GM03348 (cell line): ENCODE measurements around the gene A2M.
"Not testable (repeated sequence)": the region's sequence is repeated elsewhere in the genome, so short reads cannot be mapped to it uniquely, and the experiment has no call there.

Source experiments
- DNase-seq: peaks from one replicate; pipeline ENCODE4 v3.0.0; 2012; ENCODE audit warnings: low spot score

Gene A2M

DNA sequence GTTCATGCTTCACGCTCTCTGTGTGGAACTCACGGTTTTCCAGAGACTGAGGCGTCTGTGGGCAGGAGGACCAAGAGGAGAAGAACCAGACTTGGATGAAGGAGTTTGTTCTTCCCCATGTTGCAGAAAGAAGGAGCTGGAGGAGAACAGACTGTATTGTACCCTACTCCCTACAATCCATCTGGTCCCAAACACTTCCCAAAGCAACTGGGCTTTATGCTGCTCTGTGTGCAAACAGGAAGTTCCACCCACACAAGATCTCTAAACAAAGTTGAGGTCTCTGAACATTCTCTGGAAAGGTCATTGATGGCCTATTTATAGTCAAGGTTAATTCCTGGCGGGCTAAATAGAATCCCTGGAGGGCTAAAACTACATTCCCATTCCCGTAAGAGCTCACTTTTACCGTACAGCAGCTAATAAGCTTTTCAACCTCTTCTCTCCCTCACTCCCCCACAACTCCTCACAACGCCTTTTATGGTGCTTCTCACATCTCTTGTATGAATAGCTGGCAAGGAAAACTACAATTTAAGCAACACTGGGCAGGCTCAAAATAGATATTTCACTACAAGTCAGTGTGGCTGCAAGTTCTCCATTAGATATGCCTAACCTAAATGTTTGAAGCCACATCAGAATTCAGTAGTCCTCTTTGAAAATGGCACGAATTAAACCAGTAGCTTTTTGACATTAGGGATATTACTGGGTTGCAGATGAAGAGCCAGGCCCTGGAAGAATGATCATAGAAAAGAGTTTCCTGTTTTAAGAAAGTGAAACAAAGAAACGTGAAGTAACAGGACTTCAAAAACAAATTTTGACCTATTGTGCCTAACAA, at the start of gene A2M:
Gene A2M (minus strand): TSS at position 189 of the 829 bp plus-strand sequence. CDS start 70 bp downstream, at position 119.
- DNase-seq: no peak

DNA sequence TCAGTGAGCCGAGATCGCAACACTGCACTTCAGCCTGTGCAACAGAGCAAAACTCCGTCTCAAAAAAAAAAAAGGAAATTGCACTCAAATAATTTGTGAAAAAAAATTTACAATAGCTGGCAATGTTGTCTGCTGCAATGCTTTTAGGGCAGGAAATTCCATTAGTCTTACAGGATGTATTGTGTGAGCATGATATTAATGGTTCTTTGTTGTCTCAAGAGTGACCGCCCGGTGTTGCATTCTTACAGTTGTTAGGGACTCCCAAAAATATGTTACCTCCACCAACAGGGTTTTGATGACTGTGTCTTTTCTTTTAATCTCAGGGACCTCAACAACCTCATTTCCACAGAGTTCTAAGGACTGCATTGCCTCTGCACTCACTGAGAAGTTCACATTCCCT, 47.7 kb upstream of the A2M start:
- no peak for DNase-seq

DNA sequence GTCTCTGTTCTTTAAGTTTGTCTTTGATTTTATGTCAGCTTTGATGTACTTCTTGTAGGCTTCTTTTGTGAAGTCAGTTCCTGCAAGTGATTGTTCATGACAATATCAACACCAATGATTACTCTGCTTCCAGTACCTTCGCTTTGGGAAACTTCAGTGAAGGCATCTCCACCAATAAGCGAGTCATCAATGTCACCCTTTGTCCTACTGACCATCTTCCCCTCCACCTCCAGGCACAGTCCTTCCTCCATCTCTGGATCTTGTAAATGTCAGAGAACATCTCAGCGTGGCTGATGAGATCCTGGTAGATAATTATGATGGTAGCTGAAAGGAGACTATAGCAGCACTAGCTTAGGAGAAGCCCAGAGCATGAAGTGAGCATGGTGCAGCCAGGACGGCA, 40.4 kb upstream of the A2M start:
- no peak for DNase-seq

DNA sequence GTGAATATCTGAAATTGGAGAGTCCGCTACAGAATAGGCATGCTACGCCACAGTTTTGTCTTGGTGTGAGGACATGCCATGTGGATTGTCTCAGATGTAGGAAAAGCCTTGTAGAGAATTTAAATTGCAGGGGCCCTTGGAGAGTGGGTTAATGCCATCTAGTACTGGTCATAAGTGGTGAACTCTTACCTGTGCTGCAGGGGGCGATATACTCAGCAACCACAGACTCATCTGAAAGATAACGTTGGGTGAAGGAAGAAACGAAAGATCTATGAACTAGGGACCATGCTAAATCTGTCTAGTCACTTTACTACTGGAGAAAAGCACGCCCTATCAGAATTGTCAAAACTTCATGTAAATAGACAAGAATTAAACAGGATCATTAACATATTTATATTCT, 33.7 kb upstream of the A2M start:
- no peak for DNase-seq

DNA sequence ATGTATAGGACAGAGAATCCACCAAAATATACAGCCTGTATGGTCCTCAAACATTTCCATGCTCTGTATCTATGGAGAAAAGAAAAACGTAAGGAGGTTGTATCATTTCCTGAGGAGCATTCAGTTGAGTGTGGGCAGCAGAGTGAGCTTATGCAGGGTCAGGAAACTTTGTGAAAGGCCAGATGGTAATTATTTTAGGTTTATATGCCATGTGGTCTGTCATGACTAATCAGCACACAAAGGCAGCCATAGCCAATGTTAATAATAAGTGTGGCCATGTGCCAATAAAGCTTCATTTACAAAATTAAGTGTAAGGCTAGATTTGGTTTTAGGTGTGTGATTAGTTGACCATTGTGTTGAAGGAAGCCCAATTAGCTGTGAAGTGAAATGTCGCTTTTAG, 33.2 kb upstream of the A2M start:
- no peak for DNase-seq

DNA sequence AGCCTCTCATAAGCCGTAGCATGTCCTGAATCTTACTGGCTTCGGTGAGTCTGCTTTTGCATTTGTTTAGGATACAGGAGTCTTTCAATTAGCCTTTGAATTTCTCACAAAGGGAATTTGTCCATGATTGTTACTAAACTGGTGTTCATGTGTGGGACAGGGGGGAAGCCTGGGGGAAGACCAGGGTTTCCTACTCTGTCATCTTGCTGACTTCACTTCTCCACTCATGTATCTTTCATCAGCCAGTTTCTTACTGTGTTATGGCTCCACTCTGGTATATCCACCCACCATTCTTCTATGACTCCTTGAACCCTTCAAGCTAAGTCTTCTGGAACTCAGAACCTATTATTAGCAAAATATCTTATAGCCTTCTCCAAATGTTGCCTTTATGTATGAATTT, 31.7 kb upstream of the A2M start:
- no peak for DNase-seq

DNA sequence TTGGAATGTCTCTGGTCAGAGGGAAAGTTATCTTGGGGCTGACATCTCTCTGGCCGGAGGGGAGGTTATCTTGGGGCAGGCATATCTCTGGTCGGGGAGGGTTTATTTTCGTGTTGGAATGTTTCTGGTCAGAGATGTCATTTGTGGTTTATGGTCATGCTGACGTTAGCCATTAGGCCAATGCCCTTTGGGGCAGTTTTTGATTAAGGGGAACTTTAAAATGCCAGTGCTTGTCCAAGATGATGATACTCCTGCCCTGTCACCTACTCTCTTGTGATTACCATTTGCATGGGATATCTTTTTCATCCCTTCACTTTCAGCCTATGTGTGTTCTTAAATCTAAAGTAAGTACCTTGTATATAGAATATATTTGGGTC, 29.0 kb upstream of the A2M start:
- no peak for DNase-seq

DNA sequence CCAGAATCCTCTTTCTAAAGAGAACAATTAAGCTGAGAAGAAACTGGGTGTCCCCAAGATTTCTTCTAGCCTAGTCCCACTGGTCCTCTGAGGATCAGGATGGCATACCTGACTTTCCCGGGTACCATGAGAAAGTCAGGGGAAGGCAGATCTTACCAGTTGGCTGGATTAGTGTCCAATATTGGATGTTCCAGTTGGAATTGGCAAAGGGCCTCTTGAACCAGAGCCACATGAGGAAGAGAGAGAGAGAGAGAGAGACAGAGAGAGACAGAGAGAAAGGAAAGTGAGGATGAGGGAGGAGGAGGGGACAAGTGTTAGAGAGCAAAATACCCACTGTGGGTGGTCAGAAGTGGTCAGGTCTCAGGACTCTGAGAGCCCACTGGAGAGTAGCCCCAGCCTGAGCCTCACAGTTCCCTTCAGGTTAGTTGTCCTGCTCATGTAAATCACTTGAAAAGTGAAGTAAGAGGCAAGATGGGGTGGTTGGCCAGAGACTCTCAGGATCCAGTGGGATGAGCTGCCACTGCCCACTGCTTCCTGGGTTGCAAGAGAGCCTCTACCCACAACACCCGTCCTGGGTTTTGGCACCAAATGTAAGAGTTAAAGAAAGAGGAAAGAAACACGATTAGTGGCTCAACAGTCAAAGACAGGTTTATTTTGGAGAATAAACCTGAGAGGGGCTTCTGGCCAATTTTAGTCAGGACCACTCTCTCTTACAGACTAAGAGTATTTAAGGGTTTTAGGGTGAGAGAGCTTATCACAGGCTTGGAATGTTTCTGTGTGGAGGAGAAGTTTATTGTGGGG, 28.4 kb upstream of the A2M start:
- no peak for DNase-seq

DNA sequence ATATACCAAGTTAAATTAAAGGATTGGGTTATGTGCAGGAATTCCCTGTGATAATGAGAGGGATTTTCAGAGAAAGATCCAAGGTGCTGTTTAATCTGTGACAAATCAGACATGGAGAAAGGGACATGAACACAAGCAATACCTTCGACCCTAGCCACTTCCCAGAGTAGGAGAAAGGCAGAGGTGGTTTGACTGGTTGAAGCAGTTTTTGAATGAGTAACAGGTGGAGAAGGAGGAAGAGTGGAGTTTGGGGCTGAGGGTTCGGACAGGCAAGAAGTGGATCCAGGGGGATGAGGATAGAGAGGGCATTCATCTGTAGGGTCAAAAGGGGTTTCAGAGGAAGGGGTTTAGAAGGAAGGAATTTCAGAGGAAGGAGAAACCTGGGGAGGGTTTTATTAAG, 27.4 kb upstream of the A2M start:
- no peak for DNase-seq

DNA sequence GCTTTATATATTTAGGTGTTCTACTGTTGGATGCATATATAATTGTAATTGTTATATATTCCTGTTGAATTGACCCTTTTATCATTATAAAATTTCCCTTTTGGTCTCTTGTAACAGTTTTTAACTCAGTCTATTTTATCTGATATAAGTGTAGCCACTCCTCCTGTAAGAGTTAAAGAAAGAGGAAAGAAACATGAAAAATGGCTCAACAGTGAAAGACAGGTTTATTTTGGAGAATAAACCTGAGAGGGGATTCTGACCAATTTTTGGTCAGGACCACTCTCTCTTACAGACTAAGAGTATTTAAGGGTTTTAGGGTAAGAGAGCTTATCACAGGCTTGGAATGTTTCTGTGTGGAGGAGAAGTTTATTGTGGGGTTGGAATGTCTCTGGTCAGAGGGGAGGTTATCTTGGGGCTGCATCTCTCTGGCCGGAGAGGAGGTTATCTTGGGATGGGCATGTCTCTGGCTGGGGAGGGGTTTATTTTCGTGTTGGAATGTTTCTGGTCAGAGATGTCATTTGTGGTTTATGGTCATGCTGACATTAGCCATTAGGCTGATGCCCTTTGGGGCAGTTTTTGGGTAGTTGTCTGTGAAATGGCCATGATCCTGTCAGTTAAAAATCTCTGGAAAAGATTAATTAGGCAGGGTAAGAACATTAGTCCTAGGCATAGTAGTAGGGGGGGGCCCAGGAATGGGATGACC, 24.0 kb upstream of the A2M start:
- DNase-seq: not testable (repeated sequence)

DNA sequence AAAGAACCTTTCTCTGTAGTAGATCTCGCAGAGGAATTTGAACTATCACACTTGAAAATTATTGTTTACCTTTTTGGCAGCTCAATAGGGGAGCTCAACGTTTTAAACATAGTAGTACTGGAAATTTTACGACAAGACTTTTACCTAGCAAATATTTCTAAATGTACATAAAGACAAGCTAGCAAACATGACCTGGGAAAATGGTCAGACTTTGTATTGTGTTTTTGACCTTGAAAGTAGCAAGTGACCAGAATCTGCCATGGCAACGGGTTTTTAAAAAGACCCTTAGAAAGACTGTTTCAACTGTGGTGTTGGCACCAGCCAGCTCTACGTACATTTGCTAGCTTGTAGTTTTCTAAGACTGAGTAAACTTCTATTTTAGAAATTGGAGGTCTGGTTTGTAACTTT, 20.2 kb upstream of the A2M start:
- no peak for DNase-seq

DNA sequence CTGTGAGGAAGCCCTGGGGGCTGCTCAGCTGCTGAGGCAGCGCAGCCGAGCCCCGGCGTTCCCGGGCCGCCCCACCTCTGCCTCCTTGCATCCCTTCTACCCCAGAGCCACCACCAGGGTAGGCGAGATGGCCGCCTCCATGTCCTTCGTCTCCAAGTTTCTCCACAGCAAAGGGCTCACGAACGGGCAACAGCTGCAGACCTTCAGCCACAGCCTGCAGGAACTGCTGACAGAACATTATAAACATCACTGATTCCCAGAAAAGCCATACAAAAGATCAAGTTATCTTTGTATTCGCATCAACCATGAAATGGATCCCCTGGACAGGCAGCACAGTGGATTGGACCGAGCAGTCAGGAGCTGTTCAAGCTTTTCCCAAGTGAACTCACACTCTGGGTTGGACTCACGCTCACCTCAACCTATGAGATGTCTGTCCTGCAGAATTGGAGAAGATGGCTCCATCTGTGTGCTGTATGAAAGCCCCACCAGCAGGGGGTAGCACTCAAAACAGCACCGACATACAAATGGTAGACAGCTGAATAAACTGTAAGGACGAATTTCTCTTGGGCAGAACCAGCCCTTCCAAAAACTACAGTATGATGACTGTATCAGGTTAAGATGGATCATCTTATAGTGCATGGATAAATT, 19.4 kb upstream of the A2M start:
- no peak for DNase-seq

DNA sequence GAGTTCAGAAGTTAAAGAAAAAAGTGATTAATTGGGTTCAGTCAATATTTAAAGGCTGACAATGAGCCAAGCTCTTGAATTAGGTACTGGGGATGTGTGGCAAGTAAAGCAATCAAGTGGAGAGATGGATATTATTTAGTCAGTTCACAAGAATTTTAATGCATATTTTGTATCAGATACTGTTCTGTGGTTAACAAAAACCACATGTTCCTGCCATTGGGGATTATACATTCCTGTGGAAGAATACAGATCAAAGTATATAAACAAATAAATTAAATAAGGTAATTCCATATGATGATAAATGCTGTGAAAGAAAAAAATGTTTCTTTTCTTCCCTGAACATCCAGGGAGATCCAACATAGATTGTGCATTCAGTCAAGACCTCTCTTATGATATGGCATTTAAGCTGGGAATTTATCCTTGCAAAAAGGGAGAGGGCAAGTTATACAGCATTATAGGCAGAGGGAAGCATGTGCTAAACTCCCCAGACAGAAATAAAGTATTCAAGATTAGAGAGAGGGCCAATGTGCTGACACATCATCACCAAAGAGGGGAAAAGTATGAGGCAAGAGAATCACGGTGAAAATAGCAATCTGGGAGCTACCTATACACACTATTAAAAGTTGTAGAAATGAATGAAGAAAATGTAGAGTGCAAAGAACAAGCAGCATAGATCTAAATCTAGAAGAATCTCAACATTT, 17.6 kb upstream of the A2M start:
- DNase-seq: no peak

DNA sequence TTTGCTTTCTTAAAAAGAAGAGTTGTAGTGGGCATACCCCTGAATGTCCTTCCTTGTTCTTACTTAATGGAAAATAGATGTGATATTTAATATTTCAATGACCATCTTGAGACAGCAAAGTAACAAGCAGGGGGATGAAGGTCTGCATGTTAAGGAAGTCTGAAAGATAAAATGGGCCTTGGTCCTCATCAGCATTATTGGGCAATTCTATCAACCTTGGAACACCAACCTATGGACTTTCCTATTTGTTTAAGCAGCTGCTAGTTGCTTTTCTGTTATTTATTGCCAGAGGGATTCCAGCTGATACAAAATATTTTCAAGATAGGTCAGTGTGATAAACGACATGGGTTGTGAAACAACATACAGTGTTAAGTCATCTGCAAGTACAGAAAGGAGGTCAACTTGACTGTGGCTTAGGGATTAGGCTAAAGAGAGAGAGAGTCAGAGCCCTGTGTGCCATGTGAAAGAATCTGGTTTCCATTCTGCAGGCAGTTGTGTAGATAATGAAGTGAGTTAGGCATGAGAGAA, 16.4 kb upstream of the A2M start:
- DNase-seq: no peak

DNA sequence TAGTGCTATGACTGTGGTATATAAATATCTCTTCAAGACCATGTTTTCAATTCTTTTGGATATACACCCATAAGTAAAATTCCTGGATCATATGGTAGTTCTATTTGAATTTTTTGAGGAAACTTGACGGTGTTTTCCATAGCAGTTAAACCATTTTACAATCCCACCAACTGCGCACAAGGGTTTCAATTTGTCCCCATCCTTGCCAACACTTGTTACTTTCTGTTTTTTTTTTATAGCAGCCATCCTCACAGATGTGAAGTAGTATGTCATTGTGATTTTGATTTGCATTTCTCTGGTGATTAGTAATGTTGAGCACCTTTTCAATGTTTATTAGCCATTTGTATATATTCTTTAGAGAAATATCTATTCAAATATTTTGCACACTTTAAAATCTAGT, 14.5 kb upstream of the A2M start:
- DNase-seq: no peak

DNA sequence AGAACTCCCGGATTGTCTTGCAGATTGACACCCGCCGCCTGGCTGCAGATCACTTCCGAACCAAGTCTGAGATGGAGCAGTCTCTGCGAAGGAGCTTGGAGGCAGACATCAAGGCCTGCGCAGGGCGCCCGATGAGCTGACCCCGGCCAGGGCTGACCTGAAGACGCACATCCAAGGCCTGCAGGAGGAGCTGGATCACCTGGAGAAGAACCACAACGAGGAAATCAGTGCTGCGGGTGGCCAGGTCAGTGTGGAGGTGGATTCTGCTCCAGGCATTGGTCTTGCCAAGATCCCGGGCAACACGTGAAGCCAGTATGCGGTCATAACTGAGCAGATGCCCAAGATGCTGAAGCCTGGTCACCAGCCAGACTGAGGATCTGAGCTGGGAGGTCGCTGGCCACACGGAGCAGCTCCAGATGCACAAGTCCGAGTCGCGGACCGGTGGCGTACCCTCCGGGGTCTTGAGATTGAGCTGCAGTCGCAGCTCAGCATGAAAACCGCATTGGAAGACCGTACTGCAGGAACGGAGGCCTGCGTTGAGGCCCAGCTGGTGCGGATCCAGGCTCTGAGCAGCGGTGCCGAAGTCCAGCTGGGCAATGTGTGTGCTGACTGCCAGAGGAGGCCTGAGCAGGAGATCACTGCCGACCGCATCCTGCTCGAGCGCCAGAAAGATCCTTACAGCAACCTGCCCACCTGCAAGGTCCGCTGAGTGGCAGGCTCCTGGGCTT, 12.4 kb upstream of the A2M start:
- DNase-seq: no peak

DNA sequence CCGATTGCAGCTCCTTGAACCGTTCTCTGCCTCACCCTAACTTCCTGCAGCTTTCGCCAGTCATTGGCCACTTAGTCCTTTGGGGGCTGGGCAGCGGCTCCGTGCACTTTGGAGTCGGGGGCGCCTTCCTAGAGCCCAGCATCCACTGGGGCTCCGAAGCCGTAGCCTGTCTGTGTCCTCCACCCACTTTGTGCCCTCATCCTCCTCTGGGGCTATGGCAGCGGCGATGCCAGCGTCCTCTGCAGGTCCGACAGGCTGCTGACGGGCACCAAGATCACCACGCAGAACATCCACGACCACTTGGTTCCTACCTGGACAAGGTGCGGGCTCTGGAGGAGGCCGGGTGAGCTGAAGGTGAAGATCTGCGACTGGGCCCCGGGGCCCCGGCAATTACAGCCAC, 11.8 kb upstream of the A2M start:
- DNase-seq: no peak

DNA sequence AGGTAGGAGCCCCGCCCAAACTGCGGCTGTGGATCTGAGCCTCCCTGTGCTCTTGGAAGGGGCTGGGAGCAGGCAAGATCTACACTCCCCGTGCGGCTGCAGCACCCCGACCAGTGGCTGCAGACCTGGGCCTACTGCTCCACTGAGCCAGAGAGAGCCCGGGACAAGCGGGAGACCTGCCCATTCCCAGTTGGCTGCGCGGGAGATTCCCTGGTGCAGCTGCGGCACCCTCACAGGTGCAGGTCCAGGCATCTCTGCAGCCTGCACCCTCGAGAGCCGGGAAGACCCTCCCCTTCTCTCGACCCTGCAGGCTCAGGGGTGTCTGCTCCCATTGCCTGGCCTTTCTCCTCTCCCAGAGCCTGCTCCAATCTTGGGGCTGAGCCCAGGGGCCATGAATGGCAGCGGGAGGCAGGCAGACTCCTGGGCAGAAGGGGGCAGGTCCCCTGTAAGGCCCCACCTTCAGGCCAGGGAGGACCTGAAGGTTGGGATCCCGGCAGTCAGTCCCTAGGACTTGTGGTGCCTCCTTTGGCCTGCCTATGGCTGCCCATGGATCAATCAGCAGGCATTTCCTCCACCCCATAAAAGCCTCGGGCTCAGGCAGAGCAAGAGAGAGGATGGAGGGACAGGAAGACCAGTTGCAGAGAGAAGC, 8.8 kb upstream of the A2M start:
- DNase-seq: no peak

DNA sequence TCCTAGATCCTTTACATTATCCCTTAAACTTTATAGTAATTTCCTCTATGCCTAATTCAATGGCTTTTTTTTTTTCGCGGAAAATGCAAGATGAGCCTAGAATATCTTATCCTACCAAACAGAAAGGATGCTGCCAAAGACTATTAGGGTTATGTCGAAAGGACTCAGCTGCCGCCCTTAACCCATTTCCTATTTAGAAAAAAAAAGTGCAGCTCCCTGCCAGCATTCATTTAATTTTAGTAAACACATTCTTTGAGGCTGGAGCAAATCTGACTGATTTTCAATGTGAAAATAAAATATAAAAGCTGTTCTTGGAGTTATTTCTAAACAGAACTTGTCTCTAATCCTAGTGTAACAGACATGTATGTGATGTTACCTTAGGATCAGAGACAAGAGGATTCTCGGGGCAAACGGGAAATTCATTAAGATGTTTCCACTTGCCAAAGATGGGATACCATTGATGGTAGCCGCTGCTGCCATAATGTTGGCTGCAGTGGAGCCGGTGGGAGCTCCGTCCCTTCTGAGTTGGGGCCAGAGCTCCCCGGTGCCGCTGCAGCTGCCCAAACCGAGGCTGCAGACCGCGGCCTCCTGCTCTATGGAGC, 8.2 kb upstream of the A2M start:
- no peak for DNase-seq

DNA sequence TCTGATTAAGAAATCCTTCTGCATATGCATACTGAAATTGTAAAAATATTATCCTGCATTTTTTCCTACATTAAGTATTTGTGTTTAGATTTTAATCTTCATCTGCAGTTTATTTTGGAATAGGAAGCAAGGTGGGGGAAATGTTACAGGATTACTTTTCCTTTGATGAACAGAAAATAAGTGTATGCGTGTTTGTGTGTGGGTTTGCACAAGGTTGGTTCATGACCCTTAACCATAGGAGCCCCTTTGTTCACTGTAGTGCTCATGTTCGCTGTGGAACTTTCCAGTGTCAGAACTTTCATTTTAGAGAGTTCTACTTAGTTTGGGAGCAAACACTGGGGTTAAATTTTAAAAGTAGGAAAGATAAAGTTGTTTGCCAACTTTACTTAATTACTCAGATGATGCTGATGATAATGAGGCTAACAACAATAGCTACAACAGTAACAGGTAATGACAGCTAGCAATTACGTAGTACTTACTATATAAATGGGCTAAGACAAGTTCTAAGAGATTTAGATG, 6.4 kb upstream of the A2M start:
- DNase-seq: no peak
